ENCODE data around the gene CACNA2D2.

DNA sequence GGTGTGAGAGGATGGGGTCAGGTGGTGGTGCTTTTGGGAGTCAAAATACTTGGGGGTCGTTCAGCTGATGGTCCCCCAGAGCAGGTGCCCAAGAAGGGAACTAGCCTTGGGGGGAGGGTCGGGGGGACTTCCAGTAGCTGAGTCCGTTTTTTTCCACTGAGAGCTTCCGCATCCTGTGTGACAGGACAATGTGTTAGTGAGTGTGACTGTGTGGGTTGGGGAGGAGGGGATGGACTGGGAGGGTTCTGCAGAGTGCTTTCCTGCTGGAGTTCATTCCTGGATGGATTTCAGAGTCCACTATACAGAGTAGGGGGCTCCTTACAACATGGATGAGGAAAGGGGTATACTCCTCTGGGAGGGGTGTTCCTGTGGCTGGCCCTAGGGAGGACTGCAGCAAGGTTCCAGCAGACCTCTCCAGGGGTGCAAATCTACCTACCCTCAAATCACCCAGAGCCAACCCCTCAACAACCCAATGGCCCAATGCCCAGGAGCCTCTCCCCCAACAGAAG is 180.3 kb downstream of the CACNA2D2 start:
- TF ChIP-seq EZH2 (IDR thresholded peaks at IDR 0.05; ENCODE audit: borderline replicate concordance, low read length): no peak
- TF ChIP-seq, protein P1, sequence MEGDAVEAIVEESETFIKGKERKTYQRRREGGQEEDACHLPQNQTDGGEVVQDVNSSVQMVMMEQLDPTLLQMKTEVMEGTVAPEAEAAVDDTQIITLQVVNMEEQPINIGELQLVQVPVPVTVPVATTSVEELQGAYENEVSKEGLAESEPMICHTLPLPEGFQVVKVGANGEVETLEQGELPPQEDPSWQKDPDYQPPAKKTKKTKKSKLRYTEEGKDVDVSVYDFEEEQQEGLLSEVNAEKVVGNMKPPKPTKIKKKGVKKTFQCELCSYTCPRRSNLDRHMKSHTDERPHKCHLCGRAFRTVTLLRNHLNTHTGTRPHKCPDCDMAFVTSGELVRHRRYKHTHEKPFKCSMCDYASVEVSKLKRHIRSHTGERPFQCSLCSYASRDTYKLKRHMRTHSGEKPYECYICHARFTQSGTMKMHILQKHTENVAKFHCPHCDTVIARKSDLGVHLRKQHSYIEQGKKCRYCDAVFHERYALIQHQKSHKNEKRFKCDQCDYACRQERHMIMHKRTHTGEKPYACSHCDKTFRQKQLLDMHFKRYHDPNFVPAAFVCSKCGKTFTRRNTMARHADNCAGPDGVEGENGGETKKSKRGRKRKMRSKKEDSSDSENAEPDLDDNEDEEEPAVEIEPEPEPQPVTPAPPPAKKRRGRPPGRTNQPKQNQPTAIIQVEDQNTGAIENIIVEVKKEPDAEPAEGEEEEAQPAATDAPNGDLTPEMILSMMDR (conservative IDR thresholded peaks at IDR 0.05 in 1 of 2, IDR thresholded peaks at IDR 0.05 in 1 of 2; ENCODE audit: extremely low read depth in 1 of 2, insufficient read depth in 1 of 2, low read depth in 1 of 2, low read length in 2 of 2): no peak

Data from mammary epithelial cell (primary cell).